HepG2 (cell line): Measurements from ENCODE around the gene ZSWIM5. TPM values are rescaled to one million over a fixed set of nuclear protein-coding genes. Genes with fewer than 3 reads are reported as not detected.

Experiments used
- ERF ChIP-seq: IDR thresholded peaks from 2 replicates; pipeline ENCODE4 v1.6.1; 2018; ENCODE audit warnings: missing biosample characterization, missing genetic modification reagents
- HDAC1 ChIP-seq: sonication (generic); formaldehyde crosslinking; IDR thresholded peaks from 2 replicates; pipeline ENCODE4 v1.5.1; 2020; ENCODE audit warnings: mild to moderate bottlenecking, missing genetic modification reagents
- JUN ChIP-seq: sonication (generic); formaldehyde crosslinking; IDR thresholded peaks from 2 replicates; pipeline ENCODE4 v1.4.0; 2020; ENCODE audit warnings: mild to moderate bottlenecking, missing genetic modification reagents
- SMARCC2 ChIP-seq: fragments of 450-650 bp; IDR thresholded peaks from 2 replicates; pipeline ENCODE4 v1.6.1; 2017; ENCODE audit warnings: antibody characterized with exemption, mild to moderate bottlenecking
- polyA plus RNA-seq, 8 experiments: library from polyadenylated mRNA; depleted of rRNA in 3 of 8; stranded (reverse) in 7 of 8; unstranded in 1 of 8; fragments of >200 nt; fragmentation: Illumina TruSeq in 4 of 8; extraction: Trizol in 4 of 8; gene quantifications; 2 replicates each; pipeline versions ENCODE4 v1.2.1 to v1.2.3, GENCODE V29; 2011 to 2016; ENCODE audit warnings: low read depth in 4 of 8, missing spikeins in 1 of 8, mixed read lengths in 1 of 8; ENCODE audit not compliant: insufficient read depth in 1 of 8
- total RNA-seq, 5 experiments: library from RNA; depleted of rRNA; stranded (reverse); fragments of >200 nt; fragmentation: Illumina TruSeq; extraction: Trizol; gene quantifications; 2 replicates each; pipeline ENCODE4 v1.2.3, GENCODE V29; 2016; ENCODE audit warnings: low read depth in 1 of 5
- TF ChIP-seq, protein P1 (sequence below): sonication (generic); formaldehyde crosslinking; IDR thresholded peaks from 2 replicates; pipeline ENCODE4 v1.9.0; 2022; ENCODE audit warnings: low read depth, missing genetic modification reagents
- TF ChIP-seq, protein P2 (sequence below): sonication (generic); formaldehyde crosslinking; IDR thresholded peaks from 2 replicates; pipeline ENCODE4 v1.8.1; 2023; ENCODE audit warnings: missing genetic modification reagents, inconsistent platforms, borderline replicate concordance
- TF ChIP-seq, protein P3 (sequence below): IDR thresholded peaks from 2 replicates; pipeline ENCODE4 v1.6.1; 2018; ENCODE audit warnings: missing genetic modification reagents, mild to moderate bottlenecking, missing compliant biosample characterization
- TF ChIP-seq, protein P4 (sequence below): conservative IDR thresholded peaks from 2 replicates; pipeline ENCODE4 v1.6.1; 2018; ENCODE audit warnings: missing genetic modification reagents

ZSWIM5 gene
- total and polyA plus RNA-seq, 2 of the 13 experiments (the other 11 are each of a cell fraction or from before 2014, with no cell fraction given) = 11.0 to 20.6 TPM

- TF ChIP-seq, protein P1, sequence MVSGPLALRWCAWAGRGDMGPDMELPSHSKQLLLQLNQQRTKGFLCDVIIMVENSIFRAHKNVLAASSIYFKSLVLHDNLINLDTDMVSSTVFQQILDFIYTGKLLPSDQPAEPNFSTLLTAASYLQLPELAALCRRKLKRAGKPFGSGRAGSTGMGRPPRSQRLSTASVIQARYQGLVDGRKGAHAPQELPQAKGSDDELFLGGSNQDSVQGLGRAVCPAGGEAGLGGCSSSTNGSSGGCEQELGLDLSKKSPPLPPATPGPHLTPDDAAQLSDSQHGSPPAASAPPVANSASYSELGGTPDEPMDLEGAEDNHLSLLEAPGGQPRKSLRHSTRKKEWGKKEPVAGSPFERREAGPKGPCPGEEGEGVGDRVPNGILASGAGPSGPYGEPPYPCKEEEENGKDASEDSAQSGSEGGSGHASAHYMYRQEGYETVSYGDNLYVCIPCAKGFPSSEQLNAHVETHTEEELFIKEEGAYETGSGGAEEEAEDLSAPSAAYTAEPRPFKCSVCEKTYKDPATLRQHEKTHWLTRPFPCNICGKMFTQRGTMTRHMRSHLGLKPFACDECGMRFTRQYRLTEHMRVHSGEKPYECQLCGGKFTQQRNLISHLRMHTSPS = no peak
- TF ChIP-seq SMARCC2 = no peak
- TF ChIP-seq, protein P2, sequence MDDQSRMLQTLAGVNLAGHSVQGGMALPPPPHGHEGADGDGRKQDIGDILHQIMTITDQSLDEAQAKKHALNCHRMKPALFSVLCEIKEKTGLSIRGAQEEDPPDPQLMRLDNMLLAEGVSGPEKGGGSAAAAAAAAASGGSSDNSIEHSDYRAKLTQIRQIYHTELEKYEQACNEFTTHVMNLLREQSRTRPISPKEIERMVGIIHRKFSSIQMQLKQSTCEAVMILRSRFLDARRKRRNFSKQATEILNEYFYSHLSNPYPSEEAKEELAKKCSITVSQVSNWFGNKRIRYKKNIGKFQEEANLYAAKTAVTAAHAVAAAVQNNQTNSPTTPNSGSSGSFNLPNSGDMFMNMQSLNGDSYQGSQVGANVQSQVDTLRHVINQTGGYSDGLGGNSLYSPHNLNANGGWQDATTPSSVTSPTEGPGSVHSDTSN (CRISPR knock-in tag) = no peak
- TF ChIP-seq HDAC1 (CRISPR knock-in tag) = no peak
- TF ChIP-seq, protein P3, sequence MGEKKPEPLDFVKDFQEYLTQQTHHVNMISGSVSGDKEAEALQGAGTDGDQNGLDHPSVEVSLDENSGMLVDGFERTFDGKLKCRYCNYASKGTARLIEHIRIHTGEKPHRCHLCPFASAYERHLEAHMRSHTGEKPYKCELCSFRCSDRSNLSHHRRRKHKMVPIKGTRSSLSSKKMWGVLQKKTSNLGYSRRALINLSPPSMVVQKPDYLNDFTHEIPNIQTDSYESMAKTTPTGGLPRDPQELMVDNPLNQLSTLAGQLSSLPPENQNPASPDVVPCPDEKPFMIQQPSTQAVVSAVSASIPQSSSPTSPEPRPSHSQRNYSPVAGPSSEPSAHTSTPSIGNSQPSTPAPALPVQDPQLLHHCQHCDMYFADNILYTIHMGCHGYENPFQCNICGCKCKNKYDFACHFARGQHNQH (CRISPR knock-in tag) = no peak
- TF ChIP-seq, protein P4, sequence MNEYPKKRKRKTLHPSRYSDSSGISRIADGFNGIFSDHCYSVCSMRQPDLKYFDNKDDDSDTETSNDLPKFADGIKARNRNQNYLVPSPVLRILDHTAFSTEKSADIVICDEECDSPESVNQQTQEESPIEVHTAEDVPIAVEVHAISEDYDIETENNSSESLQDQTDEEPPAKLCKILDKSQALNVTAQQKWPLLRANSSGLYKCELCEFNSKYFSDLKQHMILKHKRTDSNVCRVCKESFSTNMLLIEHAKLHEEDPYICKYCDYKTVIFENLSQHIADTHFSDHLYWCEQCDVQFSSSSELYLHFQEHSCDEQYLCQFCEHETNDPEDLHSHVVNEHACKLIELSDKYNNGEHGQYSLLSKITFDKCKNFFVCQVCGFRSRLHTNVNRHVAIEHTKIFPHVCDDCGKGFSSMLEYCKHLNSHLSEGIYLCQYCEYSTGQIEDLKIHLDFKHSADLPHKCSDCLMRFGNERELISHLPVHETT (CRISPR knock-in tag) = no peak
- TF ChIP-seq JUN (CRISPR knock-in tag) = no peak
- no peak for TF ChIP-seq ERF (CRISPR knock-in tag)
Observed at GRCh38 chr1:45238846-45239245, 32.4 kb upstream of the ZSWIM5 start (continued).
